CD4-positive, alpha-beta T cell (primary cell): ENCODE results near the gene NEB. TPM values are rescaled to one million over a fixed set of nuclear protein-coding genes. Genes with fewer than 3 reads are reported as not detected.

Experiments
- ATAC-seq: fragments of 200-7000 bp; cut with Tn5 transposase; one replicate; pipeline ENCODE4 v1.10.0; 2022; ENCODE audit warnings: mild to moderate bottlenecking; ENCODE audit not compliant: poor library complexity
- CTCF ChIA-PET: fragments of 350-600 bp; sonication (Branson Sonifier 250); formaldehyde crosslinking; loops from one replicate; lab custom pipeline; 2021; ENCODE audit warnings: antibody characterized with exemption, inconsistent platforms; lab: Charles Lee
- POLR2A ChIA-PET: fragments of 350-600 bp; sonication (Branson Sonifier 250); formaldehyde crosslinking; loops from one replicate; lab custom pipeline; 2021; ENCODE audit warnings: antibody characterized with exemption, inconsistent platforms; lab: Charles Lee
- DNase-seq, 14 experiments: peaks; one replicate each; pipeline ENCODE4 v3.0.0-alpha.2; 2013 to 2020; ENCODE audit warnings: mixed read lengths in 2 of 14
- H3K27ac ChIP-seq, 2 donors: one replicate each; pipeline versions ENCODE4 v1.5.1 to v1.7.0; 2013; ENCODE audit warnings: low read length in 2 of 2, low read depth in 1 of 2, mild to moderate bottlenecking in 1 of 2
- H3K27me3 ChIP-seq, 2 experiments: 1 replicate in 1 of 2; 2 replicates in 1 of 2; pipeline versions ENCODE4 v1.6.1 to v1.7.0; 2013; ENCODE audit warnings: low read length in 2 of 2, control low read depth in 1 of 2, mild to moderate bottlenecking in 1 of 2, moderate library complexity in 1 of 2; ENCODE audit not compliant: insufficient read depth in 2 of 2, control insufficient read depth in 1 of 2
- H3K36me3 ChIP-seq: one replicate; pipeline ENCODE4 v1.6.1; 2013; ENCODE audit warnings: low read length, control low read depth; ENCODE audit not compliant: insufficient read depth
- H3K4me1 ChIP-seq: one replicate; pipeline ENCODE4 v1.6.1; 2013; ENCODE audit warnings: low read length, control low read depth; ENCODE audit not compliant: insufficient read depth
- H3K4me3 ChIP-seq: one replicate; pipeline ENCODE4 v1.5.1; 2013; ENCODE audit warnings: mild to moderate bottlenecking, low read length, moderate library complexity
- H3K9me3 ChIP-seq, 2 experiments: 1 replicate in 1 of 2; 2 replicates in 1 of 2; pipeline versions ENCODE4 v1.6.1 to v1.7.0; 2013; ENCODE audit warnings: low read length in 2 of 2, mild to moderate bottlenecking in 2 of 2, control low read depth in 1 of 2, moderate library complexity in 1 of 2; ENCODE audit not compliant: control insufficient read depth in 1 of 2, insufficient read depth in 1 of 2
- H3K27ac Mint-ChIP-seq: one replicate; pipeline ENCODE4 v1.8.0; 2020; ENCODE audit warnings: mixed read lengths
- H3K27me3 Mint-ChIP-seq: one replicate; pipeline ENCODE4 v1.8.0; 2021; ENCODE audit warnings: mixed read lengths
- H3K36me3 Mint-ChIP-seq: one replicate; pipeline ENCODE4 v1.8.0; 2021; ENCODE audit warnings: low read depth, mixed read lengths
- H3K4me1 Mint-ChIP-seq: one replicate; pipeline ENCODE4 v1.8.0; 2021; ENCODE audit warnings: low read depth, mixed read lengths
- H3K4me3 Mint-ChIP-seq: one replicate; pipeline ENCODE4 v1.8.0; 2020; ENCODE audit warnings: mild to moderate bottlenecking, mixed read lengths
- H3K9me3 Mint-ChIP-seq: one replicate; pipeline ENCODE4 v1.8.0; 2020; ENCODE audit warnings: mixed read lengths
- intact Hi-C, 2 experiments: fragments of 100-400 bp; cut with DNase I in 1 of 2; cut with micrococcal nuclease in 1 of 2; formaldehyde crosslinking; loops; one replicate each; pipeline versions ENCODE4 v1.15.1 to v1.9.0; 2023 to 2025; cut with DNase I, micrococcal nuclease
- total RNA-seq, 174 experiments: library from RNA in 2 of 174; stranded (reverse) in 2 of 174; gene quantifications; one replicate each; pipeline ENCODE4 v1.2.3 and lab custom pipeline; 2021 to 2026
- TF ChIP-seq, protein P1 (sequence below): fragments of 200-600 bp; IDR thresholded peaks from one replicate; pipeline ENCODE4 v1.8.0; 2022; ENCODE audit warnings: antibody characterized with exemption, mild to moderate bottlenecking

Gene NEB
- total RNA-seq, 2 experiments from 2014 or later: 1.2 to 1.8 TPM

DNA sequence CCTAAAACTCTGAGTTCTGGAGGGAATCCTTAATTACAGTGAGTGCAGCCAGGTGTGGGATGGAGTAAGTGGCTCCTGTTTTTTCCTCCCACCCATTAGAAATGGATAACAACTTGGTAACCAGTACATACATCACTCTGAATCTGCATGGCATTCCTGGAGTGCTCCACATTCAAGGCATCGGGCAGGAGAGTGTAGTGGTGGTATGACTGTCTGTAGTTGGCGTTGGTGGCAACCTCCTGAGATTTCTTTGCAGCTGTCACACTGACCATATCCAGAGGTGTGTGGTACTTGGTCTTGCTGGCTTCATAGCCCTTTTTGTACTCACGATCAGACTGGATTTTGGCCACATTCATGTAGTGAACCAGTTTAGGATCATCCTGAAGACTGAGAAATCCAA, 68.3 kb downstream of the NEB start:
- no peaks in the 10 kb centered on the region for H3K27me3 Mint-ChIP-seq
- no peaks in the 10 kb centered on the region for H3K36me3 Mint-ChIP-seq
- no peaks in the 10 kb centered on the region for H3K9me3 Mint-ChIP-seq
- H3K4me3 ChIP-seq: no peak overlapping the region
- intact Hi-C loops: no loop called here
- no peaks in the 10 kb centered on the region for H3K36me3 ChIP-seq
- H3K4me1 Mint-ChIP-seq: no peaks in the 10 kb centered on the region
- H3K27ac ChIP-seq: no peak overlapping the region
- H3K4me1 ChIP-seq: no peaks in the 10 kb centered on the region
- CTCF ChIA-PET: no interaction called here
- TF ChIP-seq, protein P1, sequence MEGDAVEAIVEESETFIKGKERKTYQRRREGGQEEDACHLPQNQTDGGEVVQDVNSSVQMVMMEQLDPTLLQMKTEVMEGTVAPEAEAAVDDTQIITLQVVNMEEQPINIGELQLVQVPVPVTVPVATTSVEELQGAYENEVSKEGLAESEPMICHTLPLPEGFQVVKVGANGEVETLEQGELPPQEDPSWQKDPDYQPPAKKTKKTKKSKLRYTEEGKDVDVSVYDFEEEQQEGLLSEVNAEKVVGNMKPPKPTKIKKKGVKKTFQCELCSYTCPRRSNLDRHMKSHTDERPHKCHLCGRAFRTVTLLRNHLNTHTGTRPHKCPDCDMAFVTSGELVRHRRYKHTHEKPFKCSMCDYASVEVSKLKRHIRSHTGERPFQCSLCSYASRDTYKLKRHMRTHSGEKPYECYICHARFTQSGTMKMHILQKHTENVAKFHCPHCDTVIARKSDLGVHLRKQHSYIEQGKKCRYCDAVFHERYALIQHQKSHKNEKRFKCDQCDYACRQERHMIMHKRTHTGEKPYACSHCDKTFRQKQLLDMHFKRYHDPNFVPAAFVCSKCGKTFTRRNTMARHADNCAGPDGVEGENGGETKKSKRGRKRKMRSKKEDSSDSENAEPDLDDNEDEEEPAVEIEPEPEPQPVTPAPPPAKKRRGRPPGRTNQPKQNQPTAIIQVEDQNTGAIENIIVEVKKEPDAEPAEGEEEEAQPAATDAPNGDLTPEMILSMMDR: no peak
- H3K27me3 ChIP-seq: no peaks in the 10 kb centered on the region
- H3K27ac Mint-ChIP-seq: no peak overlapping the region
- ATAC-seq (no peak), DNase-seq (no peak)
- H3K4me3 Mint-ChIP-seq: no peak overlapping the region
- no peaks in the 10 kb centered on the region for H3K9me3 ChIP-seq
- POLR2A ChIA-PET: no interaction called here

DNA sequence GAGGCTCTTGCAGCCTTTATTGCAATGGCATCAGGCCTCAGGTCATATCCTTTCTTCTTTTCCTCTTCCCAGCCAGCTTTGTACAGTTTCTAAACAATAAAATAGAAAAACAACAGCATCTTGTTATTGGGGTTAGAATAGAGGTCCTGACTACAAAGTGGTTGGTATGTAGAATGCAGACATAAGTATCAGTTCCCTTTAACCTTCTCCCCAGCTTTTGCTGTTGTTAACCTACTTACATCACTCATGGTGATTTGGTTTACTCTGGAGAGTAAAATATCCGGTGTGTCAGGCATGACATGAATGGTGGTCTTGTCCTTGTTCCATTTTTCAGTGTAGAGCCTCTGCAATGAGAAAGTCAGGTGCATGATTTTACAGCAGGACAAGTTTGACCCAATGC, 69.8 kb downstream of the NEB start:
- no peaks in the 10 kb centered on the region for H3K27me3 Mint-ChIP-seq
- no peak overlapping the region for H3K4me3 ChIP-seq
- H3K27ac Mint-ChIP-seq: no peak overlapping the region
- DNase-seq: no peak
- ATAC-seq: no peak
- no peaks in the 10 kb centered on the region for H3K9me3 Mint-ChIP-seq
- no peaks in the 10 kb centered on the region for H3K36me3 ChIP-seq
- ChIA-PET POLR2A (no interaction called here), CTCF (no interaction called here)
- H3K27ac ChIP-seq: no peak overlapping the region
- H3K27me3 ChIP-seq: no peaks in the 10 kb centered on the region
- no peaks in the 10 kb centered on the region for H3K36me3 Mint-ChIP-seq
- TF ChIP-seq, protein P1: no peak
- H3K9me3 ChIP-seq: no peaks in the 10 kb centered on the region
- intact Hi-C loops: no loop called here
- H3K4me1 Mint-ChIP-seq: no peaks in the 10 kb centered on the region
- H3K4me1 ChIP-seq: no peaks in the 10 kb centered on the region
- H3K4me3 Mint-ChIP-seq: no peak overlapping the region

DNA sequence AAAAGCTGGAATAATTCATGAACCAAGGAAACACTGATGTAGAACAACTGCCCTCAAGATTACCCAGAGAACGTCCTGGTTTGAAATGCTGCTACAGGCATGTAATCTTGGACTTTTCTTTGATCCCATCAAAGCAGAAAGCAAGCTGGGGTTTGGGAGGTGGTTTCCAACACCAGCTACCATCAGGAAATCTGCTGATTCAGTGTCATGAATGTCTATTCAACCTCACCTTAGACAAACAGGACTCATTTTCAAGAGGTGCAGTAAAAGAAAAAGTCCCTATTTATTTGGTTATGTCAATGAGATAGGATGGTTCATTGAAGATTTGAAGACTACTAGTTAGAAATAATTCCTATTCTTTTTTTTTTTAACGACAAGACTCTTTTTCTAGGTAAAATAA, 72.7 kb downstream of the NEB start:
- Histone ChIP-seq H3K9me3 (no peaks in the 10 kb centered on the region), H3K27ac (no peak overlapping the region), H3K4me3 (no peak overlapping the region), H3K36me3 (no peaks in the 10 kb centered on the region), H3K27me3 (no peaks in the 10 kb centered on the region), H3K4me1 (no peaks in the 10 kb centered on the region)
- no peak overlapping the region for H3K27ac Mint-ChIP-seq
- no peak overlapping the region for H3K4me3 Mint-ChIP-seq
- TF ChIP-seq, protein P1: no peak
- H3K4me1 Mint-ChIP-seq: no peaks in the 10 kb centered on the region
- ChIA-PET POLR2A (interaction anchor here (0.6 kb wide), 1 partner anchor 21 kb away, joined by 5 read pairs; no protein-coding TSS in a partner anchor), CTCF (no interaction called here)
- no peaks in the 10 kb centered on the region for H3K27me3 Mint-ChIP-seq
- ATAC-seq (no peak), DNase-seq (no peak)
- intact Hi-C loops: no loop called here
- H3K36me3 Mint-ChIP-seq: no peaks in the 10 kb centered on the region
- no peaks in the 10 kb centered on the region for H3K9me3 Mint-ChIP-seq
